OCI-LY3 (cell line): Measurements from ENCODE around the gene PDGFC.

Experiments used
- H2AFZ ChIP-seq: fragments of 200-600, 300-600 bp; shearing (Covaris generic); 2 replicates; pipeline ENCODE4 v1.6.0; 2014; ENCODE audit warnings: antibody characterized with exemption, low read depth, low read length
- H3K27ac ChIP-seq: fragments of 200-600, 300-600 bp; sonication (generic); 2 replicates; pipeline ENCODE4 v1.5.1; 2014; ENCODE audit warnings: mild to moderate bottlenecking, low read length, moderate library complexity, mixed read lengths
- H3K27me3 ChIP-seq: fragments of 200-600, 300-600 bp; sonication (generic); 2 replicates; pipeline ENCODE4 v1.6.1; 2014; ENCODE audit warnings: low read depth, low read length, mixed read lengths
- H3K36me3 ChIP-seq: fragments of 200-600, 300-600 bp; sonication (generic); replicated peaks from 2 replicates; pipeline ENCODE3; 2014; ENCODE audit warnings: low read depth, low read length, mixed read lengths
- H3K4me1 ChIP-seq: fragments of 300-600, 200-600 bp; sonication (generic); 2 replicates; pipeline ENCODE4 v1.6.1; 2014; ENCODE audit warnings: low read length, mixed read lengths
- H3K4me2 ChIP-seq: fragments of 200-600, 300-600 bp; sonication (generic); 2 replicates; pipeline ENCODE4 v1.6.1; 2014; ENCODE audit warnings: low read length, mixed read lengths
- H3K4me3 ChIP-seq: fragments of 300-600, 200-600 bp; sonication (generic); 2 replicates; pipeline ENCODE4 v1.5.1; 2014; ENCODE audit warnings: antibody characterized with exemption, mild to moderate bottlenecking, low read length, moderate library complexity
- H3K79me2 ChIP-seq: fragments of 300-600, 200-600 bp; shearing (Covaris generic); 2 replicates; pipeline ENCODE4 v1.6.1; 2014; ENCODE audit warnings: mild to moderate bottlenecking, low read length, mixed read lengths
- H3K9ac ChIP-seq: fragments of 300-600, 200-600 bp; shearing (Covaris generic); 2 replicates; pipeline ENCODE4 v1.6.0; 2014; ENCODE audit warnings: mild to moderate bottlenecking, low read length, moderate library complexity
- H3K9me3 ChIP-seq: fragments of 200-600, 300-600 bp; shearing (Covaris generic); 2 replicates; pipeline ENCODE4 v1.6.1; 2014; ENCODE audit warnings: low read length, mixed read lengths; ENCODE audit not compliant: insufficient read depth
- H4K20me1 ChIP-seq: fragments of 200-600, 300-600 bp; sonication (generic); 2 replicates; pipeline ENCODE4 v1.6.1; 2016; ENCODE audit warnings: low read length, mixed read lengths; ENCODE audit not compliant: insufficient read depth
- CTCF ChIP-seq: fragments of 200-600, 300-600 bp; sonication (generic); IDR thresholded peaks from 2 replicates; pipeline ENCODE4 v1.5.1; 2014; ENCODE audit warnings: antibody characterized with exemption, low read length, low read depth
- EZH2phosphoT487 ChIP-seq: fragments of 200-600 bp; shearing (Covaris generic); IDR thresholded peaks from 2 replicates; pipeline ENCODE4 v1.6.1; 2018; ENCODE audit warnings: antibody characterized with exemption, mixed run types, low read depth

The PDGFC gene

DNA sequence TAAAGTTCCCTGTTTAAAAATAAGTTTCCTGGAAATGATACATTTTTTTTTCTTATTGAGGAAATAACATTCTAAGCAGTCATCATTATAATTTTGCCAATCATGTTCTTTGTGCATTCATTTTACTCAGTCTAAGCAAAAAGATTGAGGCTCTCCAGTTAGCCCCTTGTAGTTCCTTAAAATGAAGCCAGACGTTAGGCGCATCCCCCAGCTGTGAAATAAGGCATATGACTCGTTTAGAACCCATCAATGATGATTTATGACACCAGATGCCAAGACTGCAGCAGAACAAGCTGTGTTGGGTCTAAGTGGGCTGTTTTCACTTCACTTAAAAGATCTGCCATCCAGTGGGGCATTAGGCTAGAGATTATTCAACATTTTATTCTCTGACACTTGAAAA lies 17.0 kb downstream of the PDGFC start:
- Histone ChIP-seq H3K4me3 (no peak overlapping the region), H3K4me2 (no peak overlapping the region), H3K79me2 (no peaks in the 10 kb centered on the region), H3K9me3 (no peaks in the 10 kb centered on the region), H3K27me3 (no peaks in the 10 kb centered on the region), H2AFZ (no peak overlapping the region), H3K36me3 (no peaks in the 10 kb centered on the region), H3K9ac (no peak overlapping the region), H4K20me1 (no peaks in the 10 kb centered on the region), H3K4me1 (peaks cover 21% of the 10 kb centered on the region), H3K27ac (no peak overlapping the region)
- TF ChIP-seq CTCF (no peak), EZH2phosphoT487 (no peak)

DNA sequence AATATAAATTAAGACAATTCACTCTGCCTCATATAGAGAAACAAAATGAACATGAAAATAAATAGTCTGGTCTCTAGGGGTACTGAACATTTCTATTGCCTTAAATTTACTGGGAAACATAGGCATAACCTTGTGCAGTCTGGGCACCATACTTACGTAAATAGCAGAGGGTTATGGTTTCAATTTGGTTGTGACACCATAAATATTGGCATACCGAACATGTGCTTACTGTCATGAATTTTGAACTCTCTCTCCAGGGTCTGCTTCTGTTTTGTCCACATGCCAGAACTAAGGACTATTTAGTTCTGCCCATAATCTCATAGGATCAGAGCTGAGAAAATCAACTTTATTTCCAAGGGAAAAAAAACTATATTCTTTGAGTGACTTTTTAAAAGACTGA lies 17.6 kb downstream of the PDGFC start:
- TF ChIP-seq EZH2phosphoT487 = no peak
- TF ChIP-seq CTCF = no peak
- H4K20me1 ChIP-seq = no peaks in the 10 kb centered on the region
- H3K4me2 ChIP-seq = no peak overlapping the region
- no peak overlapping the region for H3K9ac ChIP-seq
- no peaks in the 10 kb centered on the region for H3K27me3 ChIP-seq
- H3K36me3 ChIP-seq = no peaks in the 10 kb centered on the region
- H2AFZ ChIP-seq = no peak overlapping the region
- H3K9me3 ChIP-seq = no peaks in the 10 kb centered on the region
- H3K27ac ChIP-seq = no peak overlapping the region
- no peak overlapping the region for H3K4me3 ChIP-seq
- H3K79me2 ChIP-seq = no peaks in the 10 kb centered on the region
- H3K4me1 ChIP-seq = peaks cover 21% of the 10 kb centered on the region

DNA sequence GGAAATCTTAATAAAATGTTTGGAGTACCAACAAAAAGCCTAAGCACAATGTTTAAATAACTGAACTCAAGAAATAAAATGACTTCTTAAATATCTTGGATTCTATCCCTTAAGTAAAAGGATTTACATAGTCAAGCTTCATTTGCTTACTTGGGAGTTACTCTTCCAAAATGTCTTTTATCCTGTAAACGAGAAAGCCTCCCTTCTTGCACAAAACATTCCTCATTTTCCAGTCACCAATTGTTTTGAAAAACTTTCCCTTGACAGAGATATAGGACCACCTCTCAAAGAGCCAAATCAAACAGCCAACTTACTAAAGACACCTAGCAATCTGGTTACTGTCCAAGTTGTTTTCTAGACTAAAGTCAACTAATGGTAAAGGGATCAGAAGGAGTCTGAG lies 18.6 kb downstream of the PDGFC start:
- no peaks in the 10 kb centered on the region for H3K27me3 ChIP-seq
- H3K27ac ChIP-seq = no peak overlapping the region
- no peak overlapping the region for H3K4me3 ChIP-seq
- H3K4me2 ChIP-seq = no peak overlapping the region
- no peak overlapping the region for H2AFZ ChIP-seq
- H4K20me1 ChIP-seq = no peaks in the 10 kb centered on the region
- no peaks in the 10 kb centered on the region for H3K36me3 ChIP-seq
- H3K9ac ChIP-seq = no peak overlapping the region
- TF ChIP-seq CTCF (no peak), EZH2phosphoT487 (no peak)
- H3K79me2 ChIP-seq = no peaks in the 10 kb centered on the region
- peaks cover 14% of the 10 kb centered on the region for H3K4me1 ChIP-seq
- no peaks in the 10 kb centered on the region for H3K9me3 ChIP-seq

DNA sequence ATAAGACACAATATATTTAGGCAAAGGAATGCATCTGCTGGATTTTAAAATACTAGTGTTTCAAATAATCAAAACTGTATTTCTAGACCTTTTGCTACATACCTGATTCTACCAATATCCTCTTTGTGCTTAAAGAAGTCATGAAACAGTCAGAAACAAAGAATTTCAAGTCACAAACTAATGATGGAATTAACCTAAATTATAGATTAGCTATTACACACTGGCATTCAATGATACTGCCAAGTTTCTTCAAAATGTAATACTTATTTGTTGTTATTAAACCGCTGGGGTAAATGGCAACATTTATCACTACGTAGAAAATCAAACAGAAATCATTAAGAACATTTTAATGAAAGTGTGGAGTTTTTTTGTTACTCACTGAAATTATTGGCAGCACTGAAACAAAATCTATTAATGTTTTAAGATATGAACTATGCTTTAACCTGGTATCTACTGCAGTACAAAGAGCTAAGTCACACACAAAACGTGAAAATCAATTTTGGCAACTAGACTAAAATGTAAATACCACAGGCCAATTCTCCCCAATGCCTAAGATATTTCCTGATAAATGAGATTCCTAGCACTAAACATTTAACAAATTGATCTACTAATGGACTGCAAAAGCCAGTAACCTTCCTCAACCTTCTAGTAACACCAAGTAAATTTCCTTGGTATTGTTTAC lies 19.4 kb downstream of the PDGFC start:
- Histone ChIP-seq H3K27me3 (no peaks in the 10 kb centered on the region), H3K4me3 (no peak overlapping the region), H3K27ac (no peak overlapping the region), H3K4me1 (peaks cover 7% of the 10 kb centered on the region), H3K9me3 (no peaks in the 10 kb centered on the region), H2AFZ (no peak overlapping the region), H4K20me1 (no peaks in the 10 kb centered on the region), H3K4me2 (no peak overlapping the region), H3K36me3 (no peaks in the 10 kb centered on the region), H3K9ac (no peak overlapping the region), H3K79me2 (no peaks in the 10 kb centered on the region)
- TF ChIP-seq EZH2phosphoT487 = no peak
- no peak for TF ChIP-seq CTCF
